Tibial nerve (tissue), 4 donors: ENCODE data around the gene WFIKKN2. TPM values are rescaled to one million over a fixed set of nuclear protein-coding genes. Genes with fewer than 3 reads are reported as not detected.

Experiments
- DNase-seq, 2 donors: peaks; one replicate each; pipeline ENCODE4 v3.0.0-alpha.2; 2019; ENCODE audit warnings: low spot score in 2 of 2
- H3K27ac ChIP-seq, 4 donors: fragments of 200-600 bp; sonication (generic) in 3 of 4; one replicate each; pipeline ENCODE4 v1.5.1; 2017 to 2019; ENCODE audit warnings: mild to moderate bottlenecking in 1 of 4
- H3K27me3 ChIP-seq, 2 donors: fragments of 200-600 bp; sonication (generic) in 1 of 2; one replicate each; pipeline versions ENCODE4 v1.5.1 to v1.6.0; 2017 to 2019
- H3K36me3 ChIP-seq, 3 donors: fragments of 200-600 bp; sonication (generic); one replicate each; pipeline ENCODE4 v1.5.1; 2018 to 2019
- H3K4me1 ChIP-seq, 4 donors: fragments of 200-600 bp; sonication (generic) in 3 of 4; one replicate each; pipeline ENCODE4 v1.5.1; 2017 to 2019
- H3K4me3 ChIP-seq, 4 donors: fragments of 200-600 bp; sonication (generic) in 3 of 4; one replicate each; pipeline ENCODE4 v1.5.1; 2017 to 2019; ENCODE audit warnings: mild to moderate bottlenecking in 1 of 4, moderate library complexity in 1 of 4
- H3K9me3 ChIP-seq, 4 donors: fragments of 200-600 bp; sonication (generic) in 3 of 4; one replicate each; pipeline ENCODE4 v1.5.1; 2017 to 2019
- EP300 ChIP-seq, 2 donors: sonication (generic); formaldehyde crosslinking; IDR thresholded peaks; one replicate each; pipeline ENCODE4 v1.6.1; 2017; ENCODE audit warnings: antibody characterized with exemption in 2 of 2, mild to moderate bottlenecking in 1 of 2
- POLR2A ChIP-seq, 2 donors: fragments of 450-650 bp; IDR thresholded peaks; one replicate each; pipeline ENCODE4 v1.6.1; 2017; ENCODE audit warnings: antibody characterized with exemption in 2 of 2, mild to moderate bottlenecking in 2 of 2, moderate library complexity in 2 of 2
- WGBS, 2 donors: methylation state at CpG; one replicate each; pipeline ENCODE4 v1.1.5; 2018; 5-methylcytosine and 5-hydroxymethylcytosine counted together
- total RNA-seq, 4 donors: library from RNA; depleted of rRNA; stranded (reverse); fragments of >200 nt; gene quantifications; one replicate each; pipeline ENCODE4 v1.1.0, GENCODE V29; 2016
- TF ChIP-seq, protein P1 (sequence below), 5 experiments: fragments of 200-600 bp in 3 of 5; fragments of 450-650 bp in 2 of 5; sonication (generic) in 3 of 5; IDR thresholded peaks; one replicate each; pipeline ENCODE4 v1.5.1; 2016 to 2019; ENCODE audit warnings: antibody characterized with exemption in 5 of 5, mild to moderate bottlenecking in 3 of 5, moderate library complexity in 2 of 5

Gene WFIKKN2
- total RNA-seq, 4 donors from 2014 or later = 1.0 to 2.2 (median 1.2) TPM; not detected in 1

- no peak overlapping the region for H3K4me3 ChIP-seq
- peaks cover 0 to 50% (median 7%) of the 10 kb centered on the region in 4 donors for H3K4me1 ChIP-seq
- H3K36me3 ChIP-seq = no peaks in the 10 kb centered on the region
- 51 to 52% methylated on average over 20 to 21 of the region's 21 CpGs for WGBS, 2 donors
- DNase-seq = no peak
- TF ChIP-seq EP300 (IDR thresholded peaks at IDR 0.05) (peak in 1 of 2 donors; percentile 21), POLR2A (IDR thresholded peaks at IDR 0.05) (peak in 1 of 2 donors; percentile 11)
- TF ChIP-seq, protein P1, sequence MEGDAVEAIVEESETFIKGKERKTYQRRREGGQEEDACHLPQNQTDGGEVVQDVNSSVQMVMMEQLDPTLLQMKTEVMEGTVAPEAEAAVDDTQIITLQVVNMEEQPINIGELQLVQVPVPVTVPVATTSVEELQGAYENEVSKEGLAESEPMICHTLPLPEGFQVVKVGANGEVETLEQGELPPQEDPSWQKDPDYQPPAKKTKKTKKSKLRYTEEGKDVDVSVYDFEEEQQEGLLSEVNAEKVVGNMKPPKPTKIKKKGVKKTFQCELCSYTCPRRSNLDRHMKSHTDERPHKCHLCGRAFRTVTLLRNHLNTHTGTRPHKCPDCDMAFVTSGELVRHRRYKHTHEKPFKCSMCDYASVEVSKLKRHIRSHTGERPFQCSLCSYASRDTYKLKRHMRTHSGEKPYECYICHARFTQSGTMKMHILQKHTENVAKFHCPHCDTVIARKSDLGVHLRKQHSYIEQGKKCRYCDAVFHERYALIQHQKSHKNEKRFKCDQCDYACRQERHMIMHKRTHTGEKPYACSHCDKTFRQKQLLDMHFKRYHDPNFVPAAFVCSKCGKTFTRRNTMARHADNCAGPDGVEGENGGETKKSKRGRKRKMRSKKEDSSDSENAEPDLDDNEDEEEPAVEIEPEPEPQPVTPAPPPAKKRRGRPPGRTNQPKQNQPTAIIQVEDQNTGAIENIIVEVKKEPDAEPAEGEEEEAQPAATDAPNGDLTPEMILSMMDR (IDR thresholded peaks at IDR 0.05) = no peak
- peak overlapping the region; percentile 58 to 88 (median 80) for H3K27ac ChIP-seq
- H3K27me3 ChIP-seq = no peaks in the 10 kb centered on the region
- no peaks in the 10 kb centered on the region for H3K9me3 ChIP-seq
Observed at GRCh38 chr17:50837980-50838954, 2.9 kb downstream of the WFIKKN2 start.

- no peak overlapping the region for H3K4me3 ChIP-seq
- 92% methylated on average over 24 to 29 of the region's 29 CpGs for WGBS, 2 donors
- no peaks in the 10 kb centered on the region for H3K36me3 ChIP-seq
- H3K27ac ChIP-seq = peak overlapping the region in 1 of 4 donors; percentile 88
- H3K4me1 ChIP-seq = peaks cover 0 to 41% (median 6%) of the 10 kb centered on the region in 4 donors
- H3K27me3 ChIP-seq = no peaks in the 10 kb centered on the region
- DNase-seq = no peak
- TF ChIP-seq EP300 (IDR thresholded peaks at IDR 0.05) (no peak), POLR2A (IDR thresholded peaks at IDR 0.05) (no peak)
- TF ChIP-seq, protein P1 (IDR thresholded peaks at IDR 0.05) = no peak
- H3K9me3 ChIP-seq = no peaks in the 10 kb centered on the region
Observed at GRCh38 chr17:50839591-50840310, 4.4 kb downstream of the WFIKKN2 start.

DNA sequence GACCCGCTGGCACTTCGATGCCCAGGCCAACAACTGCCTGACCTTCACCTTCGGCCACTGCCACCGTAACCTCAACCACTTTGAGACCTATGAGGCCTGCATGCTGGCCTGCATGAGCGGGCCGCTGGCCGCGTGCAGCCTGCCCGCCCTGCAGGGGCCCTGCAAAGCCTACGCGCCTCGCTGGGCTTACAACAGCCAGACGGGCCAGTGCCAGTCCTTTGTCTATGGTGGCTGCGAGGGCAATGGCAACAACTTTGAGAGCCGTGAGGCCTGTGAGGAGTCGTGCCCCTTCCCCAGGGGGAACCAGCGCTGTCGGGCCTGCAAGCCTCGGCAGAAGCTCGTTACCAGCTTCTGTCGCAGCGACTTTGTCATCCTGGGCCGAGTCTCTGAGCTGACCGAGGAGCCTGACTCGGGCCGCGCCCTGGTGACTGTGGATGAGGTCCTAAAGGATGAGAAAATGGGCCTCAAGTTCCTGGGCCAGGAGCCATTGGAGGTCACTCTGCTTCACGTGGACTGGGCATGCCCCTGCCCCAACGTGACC, 5.0 kb downstream of the WFIKKN2 start:
- no peak overlapping the region for H3K4me3 ChIP-seq
- H3K4me1 ChIP-seq = peaks cover 0 to 35% (median 2%) of the 10 kb centered on the region in 4 donors
- no peaks in the 10 kb centered on the region for H3K36me3 ChIP-seq
- no peaks in the 10 kb centered on the region for H3K9me3 ChIP-seq
- H3K27me3 ChIP-seq = no peaks in the 10 kb centered on the region
- no peak for DNase-seq
- 85 to 91% methylated on average over 24 to 29 of the region's 29 CpGs for WGBS, 2 donors
- no peak overlapping the region for H3K27ac ChIP-seq
- no peak for TF ChIP-seq POLR2A (IDR thresholded peaks at IDR 0.05)
- TF ChIP-seq, protein P1 (IDR thresholded peaks at IDR 0.05) = no peak
- TF ChIP-seq EP300 (IDR thresholded peaks at IDR 0.05) = no peak

DNA sequence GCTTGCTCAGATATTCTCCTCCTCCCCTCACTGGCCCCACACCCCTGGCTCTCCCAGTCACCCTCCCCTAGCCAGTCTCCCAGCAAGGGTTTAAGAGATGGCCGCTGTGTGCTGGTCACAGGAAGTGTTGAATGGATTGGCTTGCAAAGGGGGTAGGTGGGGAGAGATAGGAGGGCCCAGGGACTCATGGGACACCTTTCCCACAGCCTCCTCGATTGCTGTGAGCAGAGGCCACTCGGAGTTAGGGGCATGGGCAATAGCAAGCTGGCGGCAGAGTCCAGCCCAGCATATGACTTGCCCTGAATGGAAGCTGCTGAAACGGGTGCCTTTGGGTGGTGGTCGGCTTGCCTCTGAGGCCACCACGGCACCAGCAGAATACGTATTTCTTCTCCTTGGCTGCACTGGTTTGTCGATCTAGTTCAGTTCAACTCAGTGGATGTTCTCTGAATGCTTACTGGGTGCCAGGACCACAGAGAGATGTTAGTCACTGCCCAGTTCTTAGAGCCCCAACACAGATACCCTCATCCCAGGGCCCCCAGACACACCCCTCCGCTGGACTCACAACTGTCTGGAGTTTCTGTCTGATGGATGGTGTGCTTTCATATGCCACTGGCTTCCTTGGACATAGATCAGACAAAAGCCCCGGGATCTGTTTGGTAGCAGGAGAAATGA, 6.0 kb downstream of the WFIKKN2 start:
- H3K27ac ChIP-seq = no peak overlapping the region
- TF ChIP-seq POLR2A (IDR thresholded peaks at IDR 0.05) (no peak), EP300 (IDR thresholded peaks at IDR 0.05) (no peak)
- TF ChIP-seq, protein P1 (IDR thresholded peaks at IDR 0.05) = no peak
- H3K4me3 ChIP-seq = no peak overlapping the region
- no peak for DNase-seq
- H3K9me3 ChIP-seq = no peaks in the 10 kb centered on the region
- no peaks in the 10 kb centered on the region for H3K27me3 ChIP-seq
- peaks cover 0 to 28% (median 0%) of the 10 kb centered on the region in 4 donors for H3K4me1 ChIP-seq
- H3K36me3 ChIP-seq = no peaks in the 10 kb centered on the region
- WGBS, 2 donors = 72 to 73% methylated on average over 11 of the region's 11 CpGs
